IPS-18c (cell line): ENCODE data around the gene ZCCHC3.
"Not testable (repeated sequence)": the region's sequence is repeated elsewhere in the genome, so short reads cannot be mapped to it uniquely, and the experiment has no call there.

ENCODE experiments used
- H3K4me3 ChIP-seq: 2 replicates; pipeline ENCODE4 v1.7.0; 2013; ENCODE audit warnings: low read depth, mild to moderate bottlenecking, low read length, moderate library complexity; ENCODE audit not compliant: insufficient read depth
- H3K9me3 ChIP-seq: one replicate; pipeline ENCODE4 v1.6.1; 2013; ENCODE audit warnings: mild to moderate bottlenecking, low read length, moderate library complexity; ENCODE audit not compliant: control insufficient read depth, insufficient read depth

ZCCHC3 gene

GRCh38 chr20:297098-297924 is at the start of gene ZCCHC3:
ZCCHC3 (plus strand) TSS chr20:297570; CDS start chr20:297587, 17 bp downstream.
- peaks cover 2% of the 10 kb centered on the region for H3K9me3 ChIP-seq
- H3K4me3 ChIP-seq = peak within 1 kb of the TSS; percentile 75

GRCh38 chr20:251354-251753 is 46.0 kb upstream of the ZCCHC3 start:
- H3K4me3 ChIP-seq = no peak overlapping the region
- peaks cover 4% of the 10 kb centered on the region for H3K9me3 ChIP-seq

- peaks cover 4% of the 10 kb centered on the region for H3K9me3 ChIP-seq
- H3K4me3 ChIP-seq = no peak overlapping the region
Measured at GRCh38 chr20:252801-253200, 44.6 kb upstream of the ZCCHC3 start.

GRCh38 chr20:253447-253846 is 43.9 kb upstream of the ZCCHC3 start:
- not testable (repeated sequence) for H3K9me3 ChIP-seq, H3K4me3 ChIP-seq

GRCh38 chr20:257419-257818 is 40.0 kb upstream of the ZCCHC3 start, which contains the start of gene DEFB132:
DEFB132 (plus strand) TSS chr20:257724; CDS start chr20:257779, 55 bp downstream.
- Histone ChIP-seq H3K4me3 (no peak within 1 kb of the TSS), H3K9me3 (peaks cover 2% of the 10 kb centered on the region)

GRCh38 chr20:258269-258858 is 39.0 kb upstream of the ZCCHC3 start:
- H3K4me3 ChIP-seq = no peak overlapping the region
- H3K9me3 ChIP-seq = peaks cover 2% of the 10 kb centered on the region

- H3K4me3 ChIP-seq = no peak overlapping the region
Measured at GRCh38 chr20:258963-259362, 38.4 kb upstream of the ZCCHC3 start.

GRCh38 chr20:259981-260380 is 37.4 kb upstream of the ZCCHC3 start:
- Histone ChIP-seq H3K9me3 (peaks cover 2% of the 10 kb centered on the region), H3K4me3 (no peak overlapping the region)

More at GRCh38 chr20:258963-259362, 38.4 kb upstream of the ZCCHC3 start:
- H3K9me3 ChIP-seq = peaks cover 2% of the 10 kb centered on the region

- Histone ChIP-seq H3K4me3 (no peak overlapping the region), H3K9me3 (peaks cover 2% of the 10 kb centered on the region)
Measured at GRCh38 chr20:263701-264100, 33.7 kb upstream of the ZCCHC3 start.

- H3K4me3 ChIP-seq = peak overlapping the region; percentile 20
- H3K9me3 ChIP-seq = no peaks in the 10 kb centered on the region
Measured at GRCh38 chr20:266596-267562, 30.5 kb upstream of the ZCCHC3 start.

- no peaks in the 10 kb centered on the region for H3K9me3 ChIP-seq
- no peak overlapping the region for H3K4me3 ChIP-seq
Measured at GRCh38 chr20:270517-270916, 26.9 kb upstream of the ZCCHC3 start.

- Histone ChIP-seq H3K4me3 (no peak overlapping the region), H3K9me3 (no peaks in the 10 kb centered on the region)
Measured at GRCh38 chr20:271069-271468, 26.3 kb upstream of the ZCCHC3 start.

- H3K4me3 ChIP-seq = no peak overlapping the region
- H3K9me3 ChIP-seq = no peaks in the 10 kb centered on the region
Measured at GRCh38 chr20:271528-271927, 25.8 kb upstream of the ZCCHC3 start.

GRCh38 chr20:272718-273117 is 24.7 kb upstream of the ZCCHC3 start:
- Histone ChIP-seq H3K4me3 (no peak overlapping the region), H3K9me3 (no peaks in the 10 kb centered on the region)

- Histone ChIP-seq H3K4me3 (no peak overlapping the region), H3K9me3 (no peaks in the 10 kb centered on the region)
Measured at GRCh38 chr20:273884-274283, 23.5 kb upstream of the ZCCHC3 start.

GRCh38 chr20:275791-276190 is 21.6 kb upstream of the ZCCHC3 start:
- H3K4me3 ChIP-seq = no peak overlapping the region

More at GRCh38 chr20:275791-276190, 21.6 kb upstream of the ZCCHC3 start:
- H3K9me3 ChIP-seq = no peaks in the 10 kb centered on the region
